ENCODE measurements around the gene EDEM2. TPM values are rescaled to one million over a fixed set of nuclear protein-coding genes. Genes with fewer than 3 reads are reported as not detected.

The EDEM2 gene
- total and polyA plus RNA-seq, 2 of the 13 experiments (the other 11 are each of a cell fraction or from before 2014, with no cell fraction given), result 33.1 to 46.9 TPM

DNA sequence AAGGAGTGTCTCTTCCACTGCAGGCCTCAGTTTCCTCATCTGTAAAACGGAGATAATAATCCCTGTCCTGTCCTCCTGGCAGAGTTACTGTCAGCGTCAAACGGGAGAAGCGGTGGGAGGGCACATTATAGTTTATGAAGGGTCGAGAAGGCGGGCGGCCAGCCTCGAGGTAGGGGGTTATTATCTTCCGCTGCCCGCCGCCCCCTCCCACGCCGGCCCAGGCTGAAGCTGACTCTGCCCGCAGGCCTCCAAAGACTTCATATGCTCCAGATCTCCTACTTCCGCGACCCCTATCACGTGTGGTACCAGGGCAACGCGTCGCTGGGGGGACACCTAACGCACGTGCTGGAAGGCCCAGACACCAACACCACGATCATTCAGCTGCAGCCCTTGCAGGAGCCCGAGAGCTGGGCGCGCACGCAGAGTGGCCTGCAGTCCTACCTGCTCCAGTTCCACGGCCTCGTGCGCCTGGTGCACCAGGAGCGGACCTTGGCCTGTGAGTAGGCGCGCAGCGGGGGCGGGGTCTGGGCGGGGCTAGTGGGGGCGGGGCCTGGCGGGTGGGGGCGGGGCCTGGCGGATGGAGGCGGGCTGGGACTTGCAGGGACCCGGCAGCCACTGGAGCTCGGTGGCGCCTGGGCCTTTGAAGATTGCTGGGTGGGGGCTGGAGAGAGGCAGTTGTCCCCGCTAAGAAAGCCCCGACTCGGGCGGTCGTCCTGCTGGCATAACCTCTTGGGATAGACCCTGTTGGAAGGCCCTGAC lies 27.5 kb upstream of the EDEM2 start (continued):
- TF ChIP-seq ZNF749 (CRISPR knock-in tag; IDR thresholded peaks at IDR 0.05; ENCODE audit: borderline replicate concordance), result 0 out of 2 replicates have a peak, but pooled peaks have one; percentile 20
- TF ChIP-seq EHMT2 (IDR thresholded peaks at IDR 0.05; ENCODE audit: borderline replicate concordance, low read depth, low read length), result no peak; the same call in 1 of the 2 replicates
- TF ChIP-seq JARID2 (CRISPR knock-in tag; IDR thresholded peaks at IDR 0.05; ENCODE audit: insufficient replicate concordance), result peak; percentile 48
- TF ChIP-seq ZSCAN31 (CRISPR knock-in tag; IDR thresholded peaks at IDR 0.05; ENCODE audit: low read depth), result peak; percentile 54; the same call in 1 of the 2 replicates
- peak; percentile 83 for TF ChIP-seq HIVEP1 (CRISPR knock-in tag; IDR thresholded peaks at IDR 0.05)
- TF ChIP-seq NCOR1 (IDR thresholded peaks at IDR 0.05; ENCODE audit: borderline replicate concordance, low read length), result peak; percentile 63; the same call in 1 of the 2 replicates
- no peak; the same call in 1 of the 2 replicates for TF ChIP-seq SETDB1 (CRISPR knock-in tag; IDR thresholded peaks at IDR 0.05; ENCODE audit: borderline replicate concordance)
- TF ChIP-seq, protein P1, sequence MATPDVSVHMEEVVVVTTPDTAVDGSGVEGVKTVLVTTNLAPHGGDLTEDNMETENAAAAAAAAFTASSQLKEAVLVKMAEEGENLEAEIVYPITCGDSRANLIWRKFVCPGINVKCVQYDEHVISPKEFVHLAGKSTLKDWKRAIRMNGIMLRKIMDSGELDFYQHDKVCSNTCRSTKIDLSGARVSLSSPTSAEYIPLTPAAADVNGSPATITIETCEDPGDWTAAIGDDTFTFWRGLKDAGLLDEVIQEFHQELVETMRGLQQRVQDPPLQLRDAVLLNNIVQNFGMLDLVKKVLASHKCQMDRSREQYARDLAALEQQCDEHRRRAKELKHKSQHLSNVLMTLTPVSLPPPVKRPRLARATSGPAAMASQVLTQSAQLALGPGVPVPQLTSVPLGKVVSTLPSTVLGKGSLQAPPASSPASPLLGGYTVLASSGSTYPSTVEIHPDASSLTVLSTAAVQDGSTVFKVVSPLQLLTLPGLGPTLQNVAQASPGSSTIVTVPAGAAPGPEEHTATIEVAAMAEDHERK (CRISPR knock-in tag; IDR thresholded peaks at IDR 0.05; ENCODE audit: low read depth), result 0 out of 2 replicates have a peak, but pooled peaks have one; percentile 33
- TF ChIP-seq, protein P2, sequence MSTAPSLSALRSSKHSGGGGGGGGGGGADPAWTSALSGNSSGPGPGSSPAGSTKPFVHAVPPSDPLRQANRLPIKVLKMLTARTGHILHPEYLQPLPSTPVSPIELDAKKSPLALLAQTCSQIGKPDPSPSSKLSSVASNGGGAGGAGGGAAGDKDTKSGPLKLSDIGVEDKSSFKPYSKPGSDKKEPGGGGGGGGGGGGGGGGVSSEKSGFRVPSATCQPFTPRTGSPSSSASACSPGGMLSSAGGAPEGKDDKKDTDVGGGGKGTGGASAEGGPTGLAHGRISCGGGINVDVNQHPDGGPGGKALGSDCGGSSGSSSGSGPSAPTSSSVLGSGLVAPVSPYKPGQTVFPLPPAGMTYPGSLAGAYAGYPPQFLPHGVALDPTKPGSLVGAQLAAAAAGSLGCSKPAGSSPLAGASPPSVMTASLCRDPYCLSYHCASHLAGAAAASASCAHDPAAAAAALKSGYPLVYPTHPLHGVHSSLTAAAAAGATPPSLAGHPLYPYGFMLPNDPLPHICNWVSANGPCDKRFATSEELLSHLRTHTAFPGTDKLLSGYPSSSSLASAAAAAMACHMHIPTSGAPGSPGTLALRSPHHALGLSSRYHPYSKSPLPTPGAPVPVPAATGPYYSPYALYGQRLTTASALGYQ (CRISPR knock-in tag; IDR thresholded peaks at IDR 0.05), result no peak
- TF ChIP-seq ZBTB40 (IDR thresholded peaks at IDR 0.05), result no peak
- TF ChIP-seq ZBTB40 (CRISPR knock-in tag; IDR thresholded peaks at IDR 0.05), result peak; percentile 63
- peak; percentile 89 for TF ChIP-seq ZBTB7A (CRISPR knock-in tag; IDR thresholded peaks at IDR 0.05)
- TF ChIP-seq SSRP1 (CRISPR knock-in tag; IDR thresholded peaks at IDR 0.05), result 0 out of 2 replicates have a peak, but pooled peaks have one; percentile 63
- TF ChIP-seq ZNF678 (CRISPR knock-in tag; IDR thresholded peaks at IDR 0.05), result peak; percentile 87; the same call in 1 of the 2 replicates
- no peak for TF ChIP-seq SP140L (CRISPR knock-in tag; IDR thresholded peaks at IDR 0.05; ENCODE audit: borderline replicate concordance)
- TF ChIP-seq KDM5A (IDR thresholded peaks at IDR 0.05; ENCODE audit: borderline replicate concordance, low read length), result no peak
- TF ChIP-seq TGIF2 (CRISPR knock-in tag; IDR thresholded peaks at IDR 0.05), result peak; percentile 88; the same call in 1 of the 2 replicates

Measured in HepG2 (cell line).